Endothelial cell of umbilical vein (primary cell): Measurements from ENCODE around the gene ADRB2. TPM values are rescaled to one million over a fixed set of nuclear protein-coding genes. Genes with fewer than 3 reads are reported as not detected.

ENCODE experiments used
- BruUV-seq: library from RNA; stranded (reverse); fragments of 400-500 nt; replicated peaks from 2 replicates; lab custom pipeline; 2021; lab: Mats Ljungman, UMichigan
- CTCF ChIA-PET: fragments of 300-600, 350-600 bp; sonication (Branson Sonifier 250); formaldehyde crosslinking; loops from one replicate; lab custom pipeline; 2021; ENCODE audit warnings: antibody characterized with exemption, inconsistent platforms; lab: Charles Lee
- POLR2A ChIA-PET: fragments of 300-600, 350-600 bp; sonication (Branson Sonifier 250); formaldehyde crosslinking; loops from one replicate; lab custom pipeline; 2021; ENCODE audit warnings: antibody characterized with exemption, inconsistent platforms; lab: Charles Lee
- DNase-seq: peaks from one replicate; pipeline ENCODE4 v3.0.0-alpha.2; 2011; ENCODE audit warnings: low read depth, low spot score
- FAIRE-seq: peaks from 2 replicates; lab custom pipeline; 2011; peaks lifted over from hg19 to GRCh38; lab: Jason Lieb, UNC
- H2AFZ ChIP-seq: 2 replicates; pipeline ENCODE4 v1.6.0; 2012; ENCODE audit warnings: low read depth, low read length, control low read depth, inconsistent platforms
- H3K27ac ChIP-seq: 2 replicates; pipeline ENCODE4 v1.5.1; 2011; ENCODE audit warnings: low read depth, mild to moderate bottlenecking, control low read depth, low read length, moderate library complexity; ENCODE audit not compliant: insufficient read depth
- H3K27me3 ChIP-seq, 2 experiments: 2 replicates each; pipeline versions ENCODE4 v1.6.0 to v1.6.1; 2011; ENCODE audit warnings: low read length in 2 of 2, mixed read lengths in 1 of 2; ENCODE audit not compliant: control insufficient read depth in 2 of 2, insufficient read depth in 2 of 2
- H3K36me3 ChIP-seq, 2 experiments: 2 replicates in 1 of 2; 3 replicates in 1 of 2; pipeline ENCODE4 v1.5.1; 2011; ENCODE audit warnings: low read length in 2 of 2, mild to moderate bottlenecking in 1 of 2, moderate library complexity in 1 of 2; ENCODE audit not compliant: control insufficient read depth in 2 of 2, insufficient read depth in 2 of 2; ENCODE audit errors: extremely low read depth in 1 of 2
- H3K4me1 ChIP-seq: 3 replicates; pipeline ENCODE4 v1.5.1; 2011; ENCODE audit warnings: mild to moderate bottlenecking, low read length; ENCODE audit not compliant: control insufficient read depth, insufficient read depth; ENCODE audit errors: extremely low read depth
- H3K4me2 ChIP-seq: 2 replicates; pipeline ENCODE4 v1.6.1; 2011; ENCODE audit warnings: low read length, control low read depth, mixed read lengths; ENCODE audit not compliant: insufficient read depth
- H3K4me3 ChIP-seq, 3 experiments: fragments of 200-600 bp in 1 of 3; sonication (generic), shearing (Covaris generic) in 1 of 3; replicated peaks in 1 of 3; 2 replicates each; pipeline ENCODE4 v1.5.1; 2011 to 2016; ENCODE audit warnings: control low read depth in 3 of 3, low read length in 3 of 3, mild to moderate bottlenecking in 2 of 3, inconsistent platforms in 1 of 3, low read depth in 1 of 3, moderate library complexity in 1 of 3; ENCODE audit not compliant: insufficient read depth in 1 of 3
- H3K79me2 ChIP-seq: 2 replicates; pipeline ENCODE4 v1.6.0; 2012; ENCODE audit warnings: low read length, inconsistent platforms; ENCODE audit not compliant: control insufficient read depth, insufficient read depth
- H3K9ac ChIP-seq: replicated peaks from 2 replicates; pipeline ENCODE3; 2011; ENCODE audit warnings: low read length, control low read depth; ENCODE audit not compliant: insufficient read depth; ENCODE audit errors: extremely low read depth
- H3K9me1 ChIP-seq: replicated peaks from 3 replicates; pipeline ENCODE4 v1.6.0; 2011; ENCODE audit warnings: mild to moderate bottlenecking, low read length; ENCODE audit not compliant: control insufficient read depth, insufficient read depth; ENCODE audit errors: extremely low read depth
- H3K9me3 ChIP-seq: replicated peaks from 2 replicates; pipeline ENCODE4 v1.5.1; 2012; ENCODE audit warnings: low read length, inconsistent platforms; ENCODE audit not compliant: control insufficient read depth, insufficient read depth
- H4K20me1 ChIP-seq: replicated peaks from 2 replicates; pipeline ENCODE3; 2011; ENCODE audit warnings: mild to moderate bottlenecking, low read length; ENCODE audit not compliant: control insufficient read depth, insufficient read depth; ENCODE audit errors: extremely low read depth
- EZH2 ChIP-seq: IDR thresholded peaks from 2 replicates; pipeline ENCODE4 v1.6.1; 2012; ENCODE audit warnings: borderline replicate concordance, low read depth, mild to moderate bottlenecking, moderate library complexity, low read length, inconsistent platforms; ENCODE audit not compliant: severe bottlenecking
- FOS ChIP-seq: IDR thresholded peaks from 2 replicates; pipeline ENCODE4 v1.6.1; 2011; ENCODE audit warnings: mild to moderate bottlenecking, low read length, moderate library complexity, borderline replicate concordance; ENCODE audit not compliant: insufficient read depth
- GATA2 ChIP-seq: IDR thresholded peaks from 2 replicates; pipeline ENCODE4 v1.7.0; 2011; ENCODE audit warnings: low read depth, mild to moderate bottlenecking, moderate library complexity, mixed read lengths, low read length; ENCODE audit not compliant: insufficient read length, insufficient read depth
- JUN ChIP-seq: IDR thresholded peaks from 2 replicates; pipeline ENCODE4 v1.6.1; 2011; ENCODE audit warnings: borderline replicate concordance, low read depth; ENCODE audit not compliant: insufficient read length, insufficient read depth
- MYC ChIP-seq: IDR thresholded peaks from one replicate; pipeline ENCODE4 v1.6.1; 2011; ENCODE audit warnings: mild to moderate bottlenecking, low read depth, low read length
- POLR2A ChIP-seq: IDR thresholded peaks from 2 replicates; pipeline ENCODE4 v1.6.1; 2012; ENCODE audit warnings: low read depth, mild to moderate bottlenecking, control low read depth, low read length
- POLR2AphosphoS5 ChIP-seq: IDR thresholded peaks from 2 replicates; pipeline ENCODE4 v1.6.1; 2012; ENCODE audit warnings: low read depth, mild to moderate bottlenecking, control low read depth, low read length, moderate library complexity; ENCODE audit not compliant: insufficient read depth
- dilution Hi-C: fragments of 300-500 bp; cut with MboI; formaldehyde crosslinking; loops from one replicate; pipeline ENCODE4 v1.15.0; 2019; ENCODE audit warnings: low sequenced_read_pairs; ENCODE audit not compliant: extremely low pct_ligation_motif_present
- intact Hi-C: fragments of 100-400 bp; cut with micrococcal nuclease; formaldehyde crosslinking; loops from one replicate; pipeline ENCODE4 v1.10.0; 2022
- polyA plus RNA-seq, 4 experiments: library from polyadenylated mRNA; depleted of rRNA in 3 of 4; stranded (reverse) in 3 of 4; unstranded in 1 of 4; fragments of >200 nt; gene quantifications; 2 replicates each; pipeline versions ENCODE4 v1.2.1 to v1.2.3, GENCODE V29; 2011 to 2012; ENCODE audit warnings: missing spikeins in 1 of 4
- total RNA-seq: library from RNA; stranded (reverse); gene quantifications from 2 replicates; pipeline ENCODE4 v1.2.3, GENCODE V29; 2021
- TF ChIP-seq, protein P1 (sequence below): IDR thresholded peaks from 2 replicates; pipeline ENCODE4 v1.6.1; 2011; ENCODE audit not compliant: insufficient read depth, insufficient read length
- TF ChIP-seq, protein P2 (sequence below), 2 donors: IDR thresholded peaks; 1 replicate in 1 of 2; 2 replicates in 1 of 2; pipeline ENCODE4 v1.5.1; 2011; ENCODE audit warnings: low read length in 2 of 2, mild to moderate bottlenecking in 2 of 2, moderate library complexity in 2 of 2, control low read depth in 1 of 2, inconsistent platforms in 1 of 2, low read depth in 1 of 2; ENCODE audit not compliant: insufficient read depth in 1 of 2; ENCODE audit errors: extremely low read depth in 1 of 2

ADRB2 gene
- total and polyA plus RNA-seq, 2 donors (not counting 3 experiments of a cell fraction or from before 2014, with no cell fraction given): 0.86 to 0.88 TPM

DNA sequence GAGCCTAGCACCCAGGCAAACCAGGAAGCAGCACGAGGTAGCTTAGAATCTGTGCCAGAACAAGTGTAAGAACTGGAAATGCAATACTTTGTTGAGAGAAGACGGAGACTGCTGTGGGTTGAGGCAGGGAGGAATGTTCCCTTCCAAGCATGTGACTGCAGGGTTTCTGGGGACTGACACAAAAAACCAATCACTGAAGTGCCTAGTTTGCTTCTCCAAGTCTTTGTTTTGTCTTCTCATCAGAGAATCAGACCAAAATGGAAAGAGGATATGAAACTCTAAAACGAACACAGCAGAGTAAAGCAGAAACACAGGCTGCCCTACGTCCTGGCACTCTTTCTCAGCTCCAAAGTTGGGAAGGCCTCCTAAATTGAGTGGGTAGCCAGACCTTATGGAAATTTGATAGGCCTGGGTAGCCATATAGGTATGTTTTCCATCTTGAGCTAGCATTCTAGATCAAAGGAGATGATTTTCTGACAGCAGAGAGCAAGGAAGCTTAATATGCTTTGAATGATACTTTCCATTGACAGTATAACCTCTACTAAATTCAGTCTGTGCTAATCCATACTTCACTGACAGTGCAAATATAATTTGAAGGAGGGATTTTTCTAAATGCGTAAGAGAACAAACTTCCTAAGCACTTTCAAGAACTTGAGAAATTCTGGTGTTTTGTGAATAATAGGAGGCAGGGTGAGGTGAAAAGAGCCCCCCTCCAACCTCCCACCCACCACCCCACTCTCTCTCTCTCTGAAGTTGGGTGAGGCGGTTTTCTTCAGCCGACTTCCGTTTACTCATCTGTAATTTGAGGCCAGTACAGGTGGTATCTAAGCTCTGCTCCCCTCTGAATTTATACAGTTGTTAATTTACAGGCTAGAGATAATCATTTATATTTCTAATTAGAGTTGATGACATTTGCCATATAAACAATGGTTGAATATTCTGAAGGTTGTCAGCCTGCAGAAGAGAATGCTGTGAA is 5.5 kb downstream of the ADRB2 start:
- Histone ChIP-seq H3K4me1 (peaks cover 22% of the 10 kb centered on the region), H3K4me2 (no peak overlapping the region), H3K4me3 (no peak overlapping the region), H3K9me1 (no peaks in the 10 kb centered on the region), H2AFZ (no peak overlapping the region), H3K79me2 (peaks cover 18% of the 10 kb centered on the region), H3K9me3 (no peaks in the 10 kb centered on the region), H3K9ac (no peak overlapping the region), H3K27ac (no peak overlapping the region), H3K36me3 (no peaks in the 10 kb centered on the region), H4K20me1 (no peaks in the 10 kb centered on the region), H3K27me3 (no peaks in the 10 kb centered on the region)
- ChIA-PET POLR2A (no interaction called here), CTCF (interaction anchor here (1.1 to 3.4 kb wide), 8 partner anchors 9 to 282 kb away, joined by 3 to 15 read pairs (median 4); no protein-coding TSS in a partner anchor)
- BruUV-seq: no TSS peak
- FAIRE-seq (no peak), DNase-seq (no peak)
- TF ChIP-seq FOS (no peak), GATA2 (no peak), EZH2 (no peak), MYC (no peak), POLR2A (no peak), POLR2AphosphoS5 (no peak), JUN (no peak)
- TF ChIP-seq, protein P1, sequence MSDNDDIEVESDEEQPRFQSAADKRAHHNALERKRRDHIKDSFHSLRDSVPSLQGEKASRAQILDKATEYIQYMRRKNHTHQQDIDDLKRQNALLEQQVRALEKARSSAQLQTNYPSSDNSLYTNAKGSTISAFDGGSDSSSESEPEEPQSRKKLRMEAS: no peak
- TF ChIP-seq, protein P2, sequence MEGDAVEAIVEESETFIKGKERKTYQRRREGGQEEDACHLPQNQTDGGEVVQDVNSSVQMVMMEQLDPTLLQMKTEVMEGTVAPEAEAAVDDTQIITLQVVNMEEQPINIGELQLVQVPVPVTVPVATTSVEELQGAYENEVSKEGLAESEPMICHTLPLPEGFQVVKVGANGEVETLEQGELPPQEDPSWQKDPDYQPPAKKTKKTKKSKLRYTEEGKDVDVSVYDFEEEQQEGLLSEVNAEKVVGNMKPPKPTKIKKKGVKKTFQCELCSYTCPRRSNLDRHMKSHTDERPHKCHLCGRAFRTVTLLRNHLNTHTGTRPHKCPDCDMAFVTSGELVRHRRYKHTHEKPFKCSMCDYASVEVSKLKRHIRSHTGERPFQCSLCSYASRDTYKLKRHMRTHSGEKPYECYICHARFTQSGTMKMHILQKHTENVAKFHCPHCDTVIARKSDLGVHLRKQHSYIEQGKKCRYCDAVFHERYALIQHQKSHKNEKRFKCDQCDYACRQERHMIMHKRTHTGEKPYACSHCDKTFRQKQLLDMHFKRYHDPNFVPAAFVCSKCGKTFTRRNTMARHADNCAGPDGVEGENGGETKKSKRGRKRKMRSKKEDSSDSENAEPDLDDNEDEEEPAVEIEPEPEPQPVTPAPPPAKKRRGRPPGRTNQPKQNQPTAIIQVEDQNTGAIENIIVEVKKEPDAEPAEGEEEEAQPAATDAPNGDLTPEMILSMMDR (IDR thresholded peaks at IDR 0.05; ENCODE audit: extremely low read depth in 1 of 2, insufficient read depth in 1 of 2, low read depth in 1 of 2, low read length in 2 of 2): no peak
- intact Hi-C loops: no loop called here
- dilution Hi-C loops: no loop called here
